BLaER1 (cell line): Measurements from ENCODE around the gene GPR37L1.
A peak's percentile ranks its signal among the peaks of the same experiment; 100 is the strongest.
"Not testable (repeated sequence)": the region's sequence is repeated elsewhere in the genome, so short reads cannot be mapped to it uniquely, and the experiment has no call there.

Source experiments
- H3K27ac ChIP-seq: shearing (Covaris generic); formaldehyde crosslinking; 2 replicates; pipeline ENCODE4 v1.8.1; 2022
- H3K27me3 ChIP-seq: shearing (Covaris generic); formaldehyde crosslinking; 2 replicates; pipeline ENCODE4 v1.8.1; 2022
- H3K36me3 ChIP-seq: shearing (Covaris generic); formaldehyde crosslinking; 2 replicates; pipeline ENCODE4 v1.8.1; 2022
- H3K4me1 ChIP-seq: shearing (Covaris generic); formaldehyde crosslinking; 2 replicates; pipeline ENCODE4 v1.8.1; 2022
- H3K4me2 ChIP-seq: shearing (Covaris generic); formaldehyde crosslinking; 2 replicates; pipeline ENCODE4 v1.8.1; 2022
- H3K4me3 ChIP-seq: shearing (Covaris generic); formaldehyde crosslinking; 2 replicates; pipeline ENCODE4 v1.8.1; 2022
- H3K9ac ChIP-seq: shearing (Covaris generic); formaldehyde crosslinking; 2 replicates; pipeline ENCODE4 v1.8.1; 2022
- H3K9me3 ChIP-seq: shearing (Covaris generic); formaldehyde crosslinking; 2 replicates; pipeline ENCODE4 v1.8.1; 2022
- H4K20me1 ChIP-seq: shearing (Covaris generic); formaldehyde crosslinking; 2 replicates; pipeline ENCODE4 v1.8.1; 2022
- Cebpa-rat ChIP-seq: shearing (Covaris generic); IDR thresholded peaks from 2 replicates; pipeline ENCODE4 v1.8.1; 2022

Gene GPR37L1

GRCh38 chr1:202165942-202166843, 43.5 kb downstream of the GPR37L1 start:
- H3K27me3 ChIP-seq: 0 out of 2 replicates have a peak, but pooled peaks cover 5% of the 10 kb centered on the region
- H3K4me3 ChIP-seq: no peak overlapping the region
- H3K36me3 ChIP-seq: no peaks in the 10 kb centered on the region
- H3K27ac ChIP-seq: no peak overlapping the region
- no peaks in the 10 kb centered on the region for H3K9me3 ChIP-seq
- TF ChIP-seq Cebpa-rat: no peak
- peaks cover 26% of the 10 kb centered on the region; the same call in 1 of the 2 replicates for H4K20me1 ChIP-seq
- peaks cover 61% of the 10 kb centered on the region for H3K4me1 ChIP-seq
- 0 out of 2 replicates have a peak overlapping the region, but pooled peaks have one; percentile 56 for H3K9ac ChIP-seq
- peak overlapping the region; percentile 98 for H3K4me2 ChIP-seq

DNA sequence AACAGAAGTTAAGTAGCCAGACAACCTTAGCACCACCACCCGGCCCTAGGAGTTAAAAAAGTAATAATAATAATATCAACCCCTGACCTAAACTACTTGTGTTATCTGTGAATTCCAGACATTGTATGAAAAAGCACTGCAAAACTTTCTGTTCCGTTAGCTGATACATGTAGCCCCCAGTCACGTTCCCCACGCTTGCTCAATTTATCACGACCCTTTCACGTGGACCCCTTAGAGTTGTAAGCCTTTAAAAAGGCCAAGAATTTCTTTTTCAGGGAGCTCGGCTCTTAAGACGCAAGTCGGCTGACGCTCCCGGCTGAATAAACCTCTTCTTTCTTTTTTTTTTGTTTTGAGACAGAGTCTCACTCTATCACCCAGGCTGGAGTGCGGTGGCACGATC, 44.3 kb downstream of the GPR37L1 start:
- H3K4me2 ChIP-seq, H3K9ac ChIP-seq, H3K27me3 ChIP-seq, H3K9me3 ChIP-seq, H3K36me3 ChIP-seq, H3K4me3 ChIP-seq, H3K27ac ChIP-seq: not testable (repeated sequence)
- Histone ChIP-seq H3K4me1 (peaks cover 56% of the 10 kb centered on the region), H4K20me1 (peaks cover 26% of the 10 kb centered on the region; the same call in 1 of the 2 replicates)

DNA sequence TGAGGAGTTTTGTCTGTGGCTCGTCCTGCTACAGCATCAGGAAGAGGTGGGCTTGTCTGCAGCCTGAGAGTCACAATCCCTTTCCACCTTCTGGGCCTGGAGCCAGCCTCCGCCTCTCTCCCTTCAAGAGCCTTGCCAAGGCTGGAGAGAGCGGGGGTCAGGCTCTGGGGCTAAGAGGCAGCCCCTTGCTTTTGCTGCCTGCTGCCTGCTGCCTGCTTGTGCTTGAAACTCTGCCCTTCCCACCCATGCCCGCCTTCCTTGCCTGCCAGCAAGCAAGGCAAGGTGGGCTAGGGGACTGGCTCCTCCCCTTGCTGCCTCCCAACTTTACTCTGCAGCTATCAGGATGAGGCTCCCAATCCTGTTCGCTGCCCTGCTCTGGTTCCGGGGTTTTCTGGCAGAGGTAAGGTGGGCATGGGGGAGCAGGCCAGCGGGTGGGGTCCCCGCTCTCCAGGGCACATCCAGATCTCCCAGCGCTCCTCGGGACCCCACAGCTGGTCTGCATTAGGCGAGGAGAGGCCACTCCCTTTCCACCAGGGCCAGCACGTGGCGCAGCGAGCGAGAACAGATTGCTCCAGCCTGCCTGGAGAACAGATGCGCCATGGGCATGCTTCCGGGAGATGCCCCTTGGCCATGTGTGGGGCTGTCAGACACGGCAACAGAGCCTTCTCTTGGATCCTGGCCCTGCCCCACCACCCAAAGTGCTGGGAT, 45.1 kb downstream of the GPR37L1 start:
- H3K27ac ChIP-seq: no peak overlapping the region
- H3K27me3 ChIP-seq: 0 out of 2 replicates have a peak, but pooled peaks cover 5% of the 10 kb centered on the region
- peaks cover 48% of the 10 kb centered on the region for H3K4me1 ChIP-seq
- TF ChIP-seq Cebpa-rat: no peak
- no peak overlapping the region for H3K4me2 ChIP-seq
- H3K9me3 ChIP-seq: no peaks in the 10 kb centered on the region
- no peaks in the 10 kb centered on the region for H3K36me3 ChIP-seq
- H4K20me1 ChIP-seq: peaks cover 26% of the 10 kb centered on the region; the same call in 1 of the 2 replicates
- no peak overlapping the region for H3K9ac ChIP-seq
- no peak overlapping the region for H3K4me3 ChIP-seq

DNA sequence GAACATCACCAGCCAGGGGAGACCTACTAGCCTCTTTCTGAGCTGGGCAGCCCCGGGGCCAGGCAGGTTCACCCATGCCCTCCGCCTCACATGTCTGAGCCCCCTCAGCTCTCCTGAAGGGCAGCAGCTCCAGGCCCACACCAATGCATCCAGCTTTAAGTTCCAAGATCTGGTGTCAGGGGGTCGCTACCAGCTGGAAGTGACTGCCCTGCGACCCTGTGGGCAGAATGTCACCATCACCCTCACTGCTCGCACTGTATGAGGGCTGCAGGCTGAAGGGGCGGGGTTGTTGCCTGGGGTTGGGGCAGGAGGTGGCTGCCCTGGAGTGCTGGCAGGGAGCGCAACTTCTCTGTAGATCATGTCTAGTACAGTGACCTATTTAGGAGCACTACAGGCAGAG, 46.1 kb downstream of the GPR37L1 start:
- TF ChIP-seq Cebpa-rat: no peak
- H3K36me3 ChIP-seq: no peaks in the 10 kb centered on the region
- H3K9me3 ChIP-seq: no peaks in the 10 kb centered on the region
- H3K4me2 ChIP-seq: no peak overlapping the region
- H3K27me3 ChIP-seq: 0 out of 2 replicates have a peak, but pooled peaks cover 5% of the 10 kb centered on the region
- H3K4me3 ChIP-seq: no peak overlapping the region
- H4K20me1 ChIP-seq: peaks cover 20% of the 10 kb centered on the region; the same call in 1 of the 2 replicates
- peaks cover 38% of the 10 kb centered on the region for H3K4me1 ChIP-seq
- H3K27ac ChIP-seq: no peak overlapping the region
- no peak overlapping the region for H3K9ac ChIP-seq

- H3K27me3 ChIP-seq: 0 out of 2 replicates have a peak, but pooled peaks cover 5% of the 10 kb centered on the region
- H3K27ac ChIP-seq: no peak overlapping the region
- H4K20me1 ChIP-seq: peaks cover 3% of the 10 kb centered on the region; the same call in 1 of the 2 replicates
- peak overlapping the region; percentile 4; the same call in 1 of the 2 replicates for H3K4me2 ChIP-seq
- no peaks in the 10 kb centered on the region for H3K36me3 ChIP-seq
- no peak overlapping the region for H3K9ac ChIP-seq
- H3K9me3 ChIP-seq: no peaks in the 10 kb centered on the region
- no peak for TF ChIP-seq Cebpa-rat
- no peak overlapping the region for H3K4me3 ChIP-seq
- H3K4me1 ChIP-seq: peaks cover 30% of the 10 kb centered on the region
Observed at GRCh38 chr1:202170726-202171125, 48.0 kb downstream of the GPR37L1 start.

DNA sequence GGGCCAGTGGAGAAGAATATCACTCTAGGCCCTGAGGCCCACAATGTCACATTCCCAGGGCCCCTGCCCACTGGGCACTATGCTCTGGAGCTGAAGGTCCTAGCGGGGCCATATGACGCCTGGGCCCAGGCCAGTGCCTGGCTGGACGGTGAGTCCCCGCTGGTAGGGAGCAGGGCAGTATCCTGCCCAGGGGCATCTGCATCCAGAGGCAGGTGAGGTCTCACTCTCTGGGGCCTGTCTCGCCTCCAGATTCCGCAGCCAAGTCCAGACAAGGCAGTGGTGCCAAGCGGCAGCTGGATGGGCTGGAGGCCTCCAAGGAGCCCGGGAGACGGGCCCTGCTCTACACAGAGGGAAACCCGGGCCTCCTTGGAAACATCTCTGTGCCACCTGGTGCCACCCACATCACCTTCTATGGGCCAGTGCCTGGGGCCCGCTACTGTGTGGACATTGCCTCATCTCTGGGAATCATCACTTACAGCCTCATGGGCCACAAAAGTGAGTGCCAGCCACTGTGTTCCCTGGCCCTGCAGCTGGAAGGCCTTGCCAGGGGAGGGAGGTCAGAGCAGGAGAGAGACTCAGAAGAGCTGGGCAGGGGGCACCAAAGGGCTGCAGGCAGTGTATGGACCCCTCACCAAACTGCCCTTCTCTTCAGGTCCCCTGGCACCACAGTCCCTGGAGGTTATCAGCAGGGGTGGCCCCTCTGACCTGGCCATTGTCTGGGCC, 48.7 kb downstream of the GPR37L1 start:
- no peak for TF ChIP-seq Cebpa-rat
- Histone ChIP-seq H3K27me3 (no peaks in the 10 kb centered on the region), H3K4me3 (no peak overlapping the region), H3K27ac (no peak overlapping the region), H3K4me2 (peak overlapping the region; percentile 4; the same call in 1 of the 2 replicates), H3K36me3 (no peaks in the 10 kb centered on the region), H3K9ac (0 out of 2 replicates have a peak overlapping the region, but pooled peaks have one; percentile 19), H3K9me3 (no peaks in the 10 kb centered on the region), H4K20me1 (no peaks in the 10 kb centered on the region), H3K4me1 (peaks cover 22% of the 10 kb centered on the region)

DNA sequence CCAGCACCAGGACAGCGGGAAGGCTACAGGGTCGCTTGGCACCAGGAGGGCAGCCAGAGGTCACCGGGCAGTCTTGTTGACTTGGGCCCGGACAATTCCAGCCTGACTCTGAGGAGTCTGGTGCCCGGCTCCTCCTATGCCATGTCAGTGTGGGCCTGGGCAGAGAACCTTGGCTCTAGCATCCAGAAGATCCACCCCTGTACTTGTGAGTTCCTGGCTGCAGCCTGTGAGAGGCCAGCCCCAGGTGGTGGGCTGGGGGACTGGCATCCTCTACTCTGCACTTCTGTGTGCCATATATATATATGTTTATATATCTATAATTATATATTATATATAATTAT, 49.3 kb downstream of the GPR37L1 start:
- no peak for TF ChIP-seq Cebpa-rat
- Histone ChIP-seq H3K27ac (no peak overlapping the region), H4K20me1 (no peaks in the 10 kb centered on the region), H3K27me3 (no peaks in the 10 kb centered on the region), H3K4me1 (peaks cover 22% of the 10 kb centered on the region), H3K36me3 (no peaks in the 10 kb centered on the region), H3K4me2 (no peak overlapping the region), H3K9me3 (no peaks in the 10 kb centered on the region), H3K4me3 (no peak overlapping the region), H3K9ac (no peak overlapping the region)

DNA sequence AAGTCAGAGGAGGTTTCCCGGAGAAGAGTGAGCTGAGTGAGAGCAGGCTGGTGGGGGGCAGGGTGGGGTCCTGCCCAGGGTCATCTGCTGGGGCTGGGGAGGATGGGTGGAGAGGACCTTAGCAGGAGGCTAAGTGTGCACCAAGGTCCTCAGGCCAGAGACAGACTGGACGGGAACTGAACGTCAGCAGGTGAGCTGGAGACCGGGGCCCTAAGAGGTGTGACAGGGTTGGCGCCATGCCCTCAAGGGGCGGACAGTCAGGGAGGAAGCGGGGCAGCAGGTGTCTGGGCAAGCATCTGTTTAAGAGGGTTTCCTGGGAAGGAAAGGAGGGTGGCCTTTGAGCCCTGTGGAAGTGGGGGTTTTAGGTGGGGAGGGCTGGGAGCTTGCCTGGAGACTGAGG, 51.3 kb downstream of the GPR37L1 start:
- H3K9ac ChIP-seq: no peak overlapping the region
- H3K9me3 ChIP-seq: no peaks in the 10 kb centered on the region
- H4K20me1 ChIP-seq: no peaks in the 10 kb centered on the region
- no peak overlapping the region for H3K4me3 ChIP-seq
- no peak for TF ChIP-seq Cebpa-rat
- H3K4me2 ChIP-seq: 0 out of 2 replicates have a peak overlapping the region, but pooled peaks have one; percentile 22
- H3K4me1 ChIP-seq: peaks cover 22% of the 10 kb centered on the region
- H3K36me3 ChIP-seq: no peaks in the 10 kb centered on the region
- no peaks in the 10 kb centered on the region for H3K27me3 ChIP-seq
- no peak overlapping the region for H3K27ac ChIP-seq

GRCh38 chr1:202176949-202177927, 54.5 kb downstream of the GPR37L1 start:
- Histone ChIP-seq H3K9ac (no peak overlapping the region), H3K36me3 (no peaks in the 10 kb centered on the region), H3K27me3 (0 out of 2 replicates have a peak, but pooled peaks cover 2% of the 10 kb centered on the region), H3K27ac (no peak overlapping the region), H3K4me2 (no peak overlapping the region), H3K4me1 (peaks cover 10% of the 10 kb centered on the region), H4K20me1 (no peaks in the 10 kb centered on the region), H3K4me3 (no peak overlapping the region), H3K9me3 (no peaks in the 10 kb centered on the region)
- no peak for TF ChIP-seq Cebpa-rat
